Measurements from ENCODE around the gene CEP95. TPM values are rescaled to one million over a fixed set of nuclear protein-coding genes. Genes with fewer than 3 reads are reported as not detected.
"Not testable (repeated sequence)": the region's sequence is repeated elsewhere in the genome, so short reads cannot be mapped to it uniquely, and the experiment has no call there.

The CEP95 gene
- total RNA-seq: 14.7 TPM
- long read RNA-seq, partial matches to known transcripts: 0 of 6 reads
- long read RNA-seq, other reads (novel, unspliced or antisense): 4 of 6 reads

- DNase-seq (ENCODE audit: missing footprints): peak; percentile 95
- ATAC-seq: peak; percentile 85
- intact Hi-C loops (cut with DNase I): loop anchor here (2.0 to 10.0 kb wide), 4 partner anchors 138 to 734 kb away; partner anchors contain the start of genes CCDC47, DDX42, FTSJ3 and PSMC5
These were observed at the start of gene CEP95 for GRCh38 chr17:64506576-64507412. Gene CEP95, plus strand, starts transcription at chr17:64506977. Its CDS starts 121 bp downstream, at chr17:64507098.

- ATAC-seq (no peak), DNase-seq (ENCODE audit: missing footprints) (no peak)
- intact Hi-C loops (cut with DNase I): no loop called here
These were observed 49.6 kb upstream of the CEP95 start for GRCh38 chr17:64457156-64457555.

GRCh38 chr17:64458756-64459155 lies 48.0 kb upstream of the CEP95 start:
- ATAC-seq (no peak), DNase-seq (ENCODE audit: missing footprints) (no peak)
- intact Hi-C loops (cut with DNase I): no loop called here

GRCh38 chr17:64459284-64459747 lies 47.5 kb upstream of the CEP95 start:
- ATAC-seq: no peak
- intact Hi-C loops (cut with DNase I): no loop called here
- no peak for DNase-seq (ENCODE audit: missing footprints)

- DNase-seq (ENCODE audit: missing footprints); intact Hi-C loops (cut with DNase I); ATAC-seq: not testable (repeated sequence)
These were observed 47.0 kb upstream of the CEP95 start for GRCh38 chr17:64459818-64460217.

GRCh38 chr17:64460955-64461354 lies 45.8 kb upstream of the CEP95 start:
- DNase-seq (ENCODE audit: missing footprints): no peak
- intact Hi-C loops (cut with DNase I): no loop called here
- ATAC-seq: peak; percentile 62

- DNase-seq (ENCODE audit: missing footprints) (no peak), ATAC-seq (no peak)
- intact Hi-C loops (cut with DNase I): no loop called here
These were observed 45.0 kb upstream of the CEP95 start for GRCh38 chr17:64461788-64462187.

- intact Hi-C loops (cut with DNase I): no loop called here
- no peak for DNase-seq (ENCODE audit: missing footprints)
- ATAC-seq: no peak
These were observed 40.6 kb upstream of the CEP95 start for GRCh38 chr17:64466019-64466735.

GRCh38 chr17:64466834-64467233 lies 39.9 kb upstream of the CEP95 start:
- DNase-seq (ENCODE audit: missing footprints); intact Hi-C loops (cut with DNase I); ATAC-seq: not testable (repeated sequence)

- intact Hi-C loops (cut with DNase I): no loop called here
- ATAC-seq (no peak), DNase-seq (ENCODE audit: missing footprints) (no peak)
These were observed 36.2 kb upstream of the CEP95 start for GRCh38 chr17:64470625-64471024.

GRCh38 chr17:64471440-64471839 lies 35.3 kb upstream of the CEP95 start:
- intact Hi-C loops (cut with DNase I): no loop called here
- ATAC-seq (no peak), DNase-seq (ENCODE audit: missing footprints) (no peak)

- DNase-seq (ENCODE audit: missing footprints) (no peak), ATAC-seq (no peak)
- intact Hi-C loops (cut with DNase I): no loop called here
These were observed 34.2 kb upstream of the CEP95 start for GRCh38 chr17:64472564-64472963.

GRCh38 chr17:64477849-64478248 lies 28.9 kb upstream of the CEP95 start:
- DNase-seq (ENCODE audit: missing footprints) (no peak), ATAC-seq (no peak)
- intact Hi-C loops (cut with DNase I): no loop called here

GRCh38 chr17:64480951-64481350 lies 25.8 kb upstream of the CEP95 start:
- ATAC-seq (no peak), DNase-seq (ENCODE audit: missing footprints) (no peak)
- intact Hi-C loops (cut with DNase I): no loop called here

GRCh38 chr17:64484380-64484779 lies 22.4 kb upstream of the CEP95 start:
- intact Hi-C loops (cut with DNase I): no loop called here
- ATAC-seq (no peak), DNase-seq (ENCODE audit: missing footprints) (no peak)

GRCh38 chr17:64488301-64488700 lies 18.5 kb upstream of the CEP95 start:
- intact Hi-C loops (cut with DNase I): no loop called here
- ATAC-seq (no peak), DNase-seq (ENCODE audit: missing footprints) (no peak)

GRCh38 chr17:64491034-64491860 lies 15.5 kb upstream of the CEP95 start:
- intact Hi-C loops (cut with DNase I): loop anchor here (5.0 kb wide), 1 partner anchor 69 kb away; no protein-coding TSS in a partner anchor
- no peak for DNase-seq (ENCODE audit: missing footprints)

GRCh38 chr17:64491994-64492393 lies 14.8 kb upstream of the CEP95 start:
- no peak for DNase-seq (ENCODE audit: missing footprints)
- intact Hi-C loops (cut with DNase I): loop anchor here (5.0 kb wide), 1 partner anchor 70 kb away; no protein-coding TSS in a partner anchor
- ATAC-seq: no peak

More at GRCh38 chr17:64491034-64491860, 15.5 kb upstream of the CEP95 start:
- ATAC-seq: no peak
